ENCODE results near the gene CCR7. TPM values are rescaled to one million over a fixed set of nuclear protein-coding genes. Genes with fewer than 3 reads are reported as not detected.

Gene CCR7
- total RNA-seq, 1 experiment from 2014 or later = 0.57 TPM

GRCh38 chr17:40531051-40531991 lies 34.0 kb downstream of the CCR7 start (continued):
- TF ChIP-seq STAT6 (CRISPR knock-in tag; conservative IDR thresholded peaks at IDR 0.05; ENCODE audit: low read depth) (no peak), CTCF (IDR thresholded peaks at IDR 0.05) (no peak), SOX15 (CRISPR knock-in tag; IDR thresholded peaks at IDR 0.05) (no peak), ZNF263 (CRISPR knock-in tag; IDR thresholded peaks at IDR 0.05; ENCODE audit: low read depth) (no peak), NR3C1 (CRISPR knock-in tag; conservative IDR thresholded peaks at IDR 0.05; ENCODE audit: low read depth) (no peak), GABPB1 (CRISPR knock-in tag; IDR thresholded peaks at IDR 0.05) (no peak), ARID4B (CRISPR knock-in tag; IDR thresholded peaks at IDR 0.05; ENCODE audit: borderline replicate concordance) (no peak), EMX1 (CRISPR knock-in tag; IDR thresholded peaks at IDR 0.05) (no peak), FOXP1 (CRISPR knock-in tag; IDR thresholded peaks at IDR 0.05; ENCODE audit: borderline replicate concordance) (no peak), ZNF317 (CRISPR knock-in tag; IDR thresholded peaks at IDR 0.05; ENCODE audit: borderline replicate concordance, low read depth) (no peak), ZNF512 (CRISPR knock-in tag; IDR thresholded peaks at IDR 0.05; ENCODE audit: borderline replicate concordance) (no peak), E2F1 (CRISPR knock-in tag; IDR thresholded peaks at IDR 0.05) (no peak)
